HepG2 (cell line): ENCODE results near the gene PSMA7. TPM values are rescaled to one million over a fixed set of nuclear protein-coding genes. Genes with fewer than 3 reads are reported as not detected.
A peak's percentile ranks its signal among the peaks of the same experiment; 100 is the strongest.

ENCODE experiments used
- CTCF ChIP-seq: sonication (generic); formaldehyde crosslinking; IDR thresholded peaks from 2 replicates; pipeline ENCODE4 v1.5.0; 2020; ENCODE audit warnings: mild to moderate bottlenecking, missing genetic modification reagents, moderate library complexity
- DNMT3B ChIP-seq: conservative IDR thresholded peaks from 2 replicates; pipeline ENCODE4 v1.6.1; 2016; ENCODE audit warnings: missing biosample characterization, control low read depth
- GTF2F1 ChIP-seq: fragments of 150-350 bp; IDR thresholded peaks from 2 replicates; pipeline ENCODE4 v1.6.1; 2014; ENCODE audit warnings: low read length
- MXI1 ChIP-seq: IDR thresholded peaks from 3 replicates; pipeline ENCODE4 v1.6.1; 2012; ENCODE audit warnings: low read depth, low read length, inconsistent platforms, borderline replicate concordance
- PHB2 ChIP-seq: fragments of 450-650 bp; IDR thresholded peaks from 2 replicates; pipeline ENCODE4 v1.6.1; 2018; ENCODE audit not compliant: partially characterized antibody
- PTBP1 ChIP-seq: fragments of 200-400 bp; formaldehyde crosslinking; IDR thresholded peaks from 2 replicates; pipeline ENCODE4 v1.6.1; 2018; ENCODE audit warnings: low read length, low read depth; ENCODE audit not compliant: poor library complexity, severe bottlenecking
- TEAD2 ChIP-seq: sonication (generic); formaldehyde crosslinking; IDR thresholded peaks from 2 replicates; pipeline ENCODE4 v1.9.0; 2021; ENCODE audit warnings: missing genetic modification reagents
- TGIF2 ChIP-seq: IDR thresholded peaks from 2 replicates; pipeline ENCODE4 v1.6.1; 2016; ENCODE audit warnings: control low read depth, missing compliant biosample characterization
- ZMYM3 ChIP-seq: sonication (generic); formaldehyde crosslinking; IDR thresholded peaks from 2 replicates; pipeline ENCODE4 v1.5.1; 2020; ENCODE audit warnings: mild to moderate bottlenecking, missing genetic modification reagents
- ZNF616 ChIP-seq: sonication (generic); formaldehyde crosslinking; IDR thresholded peaks from 2 replicates; pipeline ENCODE4 v1.5.0; 2020; ENCODE audit warnings: low read depth, mild to moderate bottlenecking, missing genetic modification reagents
- ZNF639 ChIP-seq: conservative IDR thresholded peaks from 2 replicates; pipeline ENCODE4 v1.6.1; 2018; ENCODE audit warnings: missing genetic modification reagents
- ZNF652 ChIP-seq: IDR thresholded peaks from 2 replicates; pipeline ENCODE4 v1.6.1; 2016; ENCODE audit warnings: low read depth, borderline replicate concordance
- polyA plus RNA-seq, 8 experiments: library from polyadenylated mRNA; depleted of rRNA in 3 of 8; stranded (reverse) in 7 of 8; unstranded in 1 of 8; fragments of >200 nt; fragmentation: Illumina TruSeq in 4 of 8; extraction: Trizol in 4 of 8; gene quantifications; 2 replicates each; pipeline versions ENCODE4 v1.2.1 to v1.2.3, GENCODE V29; 2011 to 2016; ENCODE audit warnings: low read depth in 4 of 8, missing spikeins in 1 of 8, mixed read lengths in 1 of 8; ENCODE audit not compliant: insufficient read depth in 1 of 8
- total RNA-seq, 5 experiments: library from RNA; depleted of rRNA; stranded (reverse); fragments of >200 nt; fragmentation: Illumina TruSeq; extraction: Trizol; gene quantifications; 2 replicates each; pipeline ENCODE4 v1.2.3, GENCODE V29; 2016; ENCODE audit warnings: low read depth in 1 of 5
- TF ChIP-seq, protein P1 (sequence below): sonication (generic); formaldehyde crosslinking; IDR thresholded peaks from 2 replicates; pipeline ENCODE4 v1.4.0; 2020; ENCODE audit warnings: mild to moderate bottlenecking, missing genetic modification reagents
- TF ChIP-seq, protein P2 (sequence below): sonication (generic); formaldehyde crosslinking; IDR thresholded peaks from 2 replicates; pipeline ENCODE4 v1.9.0; 2022; ENCODE audit warnings: missing genetic modification reagents, mild to moderate bottlenecking, borderline replicate concordance
- TF ChIP-seq, protein P3 (sequence below): sonication (generic); formaldehyde crosslinking; conservative IDR thresholded peaks from 2 replicates; pipeline ENCODE4 v1.8.1; 2023; ENCODE audit warnings: missing genetic modification reagents
- TF ChIP-seq, protein P4 (sequence below): IDR thresholded peaks from 2 replicates; pipeline ENCODE4 v1.4.0; 2020; ENCODE audit warnings: mild to moderate bottlenecking, missing genetic modification reagents

PSMA7 gene
- total and polyA plus RNA-seq, 2 of the 13 experiments (the other 11 are each of a cell fraction or from before 2014, with no cell fraction given): 531 to 631 TPM

DNA sequence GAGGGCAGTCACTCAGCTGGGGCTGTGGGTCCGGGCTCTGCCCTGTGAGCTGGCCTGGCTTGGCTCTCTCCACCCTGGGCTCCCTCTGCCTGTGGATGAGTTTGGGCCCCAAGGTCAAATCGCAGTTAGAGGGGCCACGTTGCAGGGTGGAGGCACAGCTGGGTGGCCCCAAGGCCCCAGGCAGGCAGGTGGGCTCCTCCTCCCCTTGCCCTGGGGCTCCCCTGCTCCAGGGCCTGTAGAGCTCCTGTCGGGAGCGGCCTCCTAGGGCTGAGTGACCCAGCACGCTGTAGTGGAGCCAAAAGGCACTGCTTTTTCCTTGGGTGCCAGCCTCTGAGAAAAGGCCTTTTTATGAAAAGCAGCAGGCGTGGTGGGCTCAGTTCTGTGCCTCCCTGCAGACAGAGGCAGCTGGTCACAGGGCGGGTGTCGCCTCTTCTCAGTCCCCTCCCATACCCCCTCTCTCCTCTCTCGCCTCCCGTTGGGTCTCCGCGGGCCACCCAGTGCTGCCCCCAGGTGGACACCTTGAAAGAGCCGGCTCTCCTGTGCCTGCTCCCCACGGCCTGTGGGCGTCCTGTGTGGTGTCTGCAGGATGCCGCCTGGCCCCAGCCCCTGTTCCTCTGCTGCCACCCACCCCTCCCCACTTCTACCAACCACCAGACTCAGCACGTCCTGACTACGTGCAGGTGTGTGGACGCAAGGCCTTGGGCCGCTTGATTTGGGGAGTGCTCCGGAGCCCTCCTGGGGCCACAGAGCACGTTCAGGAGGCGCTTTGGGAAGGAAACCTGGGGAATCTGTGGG, 13.6 kb upstream of the PSMA7 start (continued):
- TF ChIP-seq, protein P1, sequence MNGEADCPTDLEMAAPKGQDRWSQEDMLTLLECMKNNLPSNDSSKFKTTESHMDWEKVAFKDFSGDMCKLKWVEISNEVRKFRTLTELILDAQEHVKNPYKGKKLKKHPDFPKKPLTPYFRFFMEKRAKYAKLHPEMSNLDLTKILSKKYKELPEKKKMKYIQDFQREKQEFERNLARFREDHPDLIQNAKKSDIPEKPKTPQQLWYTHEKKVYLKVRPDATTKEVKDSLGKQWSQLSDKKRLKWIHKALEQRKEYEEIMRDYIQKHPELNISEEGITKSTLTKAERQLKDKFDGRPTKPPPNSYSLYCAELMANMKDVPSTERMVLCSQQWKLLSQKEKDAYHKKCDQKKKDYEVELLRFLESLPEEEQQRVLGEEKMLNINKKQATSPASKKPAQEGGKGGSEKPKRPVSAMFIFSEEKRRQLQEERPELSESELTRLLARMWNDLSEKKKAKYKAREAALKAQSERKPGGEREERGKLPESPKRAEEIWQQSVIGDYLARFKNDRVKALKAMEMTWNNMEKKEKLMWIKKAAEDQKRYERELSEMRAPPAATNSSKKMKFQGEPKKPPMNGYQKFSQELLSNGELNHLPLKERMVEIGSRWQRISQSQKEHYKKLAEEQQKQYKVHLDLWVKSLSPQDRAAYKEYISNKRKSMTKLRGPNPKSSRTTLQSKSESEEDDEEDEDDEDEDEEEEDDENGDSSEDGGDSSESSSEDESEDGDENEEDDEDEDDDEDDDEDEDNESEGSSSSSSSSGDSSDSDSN (CRISPR knock-in tag): peak; percentile 62
- no peak for TF ChIP-seq TEAD2 (CRISPR knock-in tag)
- TF ChIP-seq ZNF639: 0 out of 2 replicates have a peak, but pooled peaks have one; percentile 22
- no peak for TF ChIP-seq DNMT3B (CRISPR knock-in tag)
- TF ChIP-seq MXI1: peak; percentile 11; the same call in 1 of the 3 replicates
- TF ChIP-seq, protein P2, sequence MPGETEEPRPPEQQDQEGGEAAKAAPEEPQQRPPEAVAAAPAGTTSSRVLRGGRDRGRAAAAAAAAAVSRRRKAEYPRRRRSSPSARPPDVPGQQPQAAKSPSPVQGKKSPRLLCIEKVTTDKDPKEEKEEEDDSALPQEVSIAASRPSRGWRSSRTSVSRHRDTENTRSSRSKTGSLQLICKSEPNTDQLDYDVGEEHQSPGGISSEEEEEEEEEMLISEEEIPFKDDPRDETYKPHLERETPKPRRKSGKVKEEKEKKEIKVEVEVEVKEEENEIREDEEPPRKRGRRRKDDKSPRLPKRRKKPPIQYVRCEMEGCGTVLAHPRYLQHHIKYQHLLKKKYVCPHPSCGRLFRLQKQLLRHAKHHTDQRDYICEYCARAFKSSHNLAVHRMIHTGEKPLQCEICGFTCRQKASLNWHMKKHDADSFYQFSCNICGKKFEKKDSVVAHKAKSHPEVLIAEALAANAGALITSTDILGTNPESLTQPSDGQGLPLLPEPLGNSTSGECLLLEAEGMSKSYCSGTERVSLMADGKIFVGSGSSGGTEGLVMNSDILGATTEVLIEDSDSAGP (CRISPR knock-in tag): peak; percentile 54; the same call in 1 of the 2 replicates
- TF ChIP-seq CTCF: peak; percentile 90
- no peak for TF ChIP-seq ZMYM3
- no peak for TF ChIP-seq TGIF2 (CRISPR knock-in tag)
- TF ChIP-seq, protein P3, sequence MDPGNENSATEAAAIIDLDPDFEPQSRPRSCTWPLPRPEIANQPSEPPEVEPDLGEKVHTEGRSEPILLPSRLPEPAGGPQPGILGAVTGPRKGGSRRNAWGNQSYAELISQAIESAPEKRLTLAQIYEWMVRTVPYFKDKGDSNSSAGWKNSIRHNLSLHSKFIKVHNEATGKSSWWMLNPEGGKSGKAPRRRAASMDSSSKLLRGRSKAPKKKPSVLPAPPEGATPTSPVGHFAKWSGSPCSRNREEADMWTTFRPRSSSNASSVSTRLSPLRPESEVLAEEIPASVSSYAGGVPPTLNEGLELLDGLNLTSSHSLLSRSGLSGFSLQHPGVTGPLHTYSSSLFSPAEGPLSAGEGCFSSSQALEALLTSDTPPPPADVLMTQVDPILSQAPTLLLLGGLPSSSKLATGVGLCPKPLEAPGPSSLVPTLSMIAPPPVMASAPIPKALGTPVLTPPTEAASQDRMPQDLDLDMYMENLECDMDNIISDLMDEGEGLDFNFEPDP (CRISPR knock-in tag): no peak
- TF ChIP-seq ZNF616 (CRISPR knock-in tag): no peak
- TF ChIP-seq PTBP1: no peak
- TF ChIP-seq, protein P4, sequence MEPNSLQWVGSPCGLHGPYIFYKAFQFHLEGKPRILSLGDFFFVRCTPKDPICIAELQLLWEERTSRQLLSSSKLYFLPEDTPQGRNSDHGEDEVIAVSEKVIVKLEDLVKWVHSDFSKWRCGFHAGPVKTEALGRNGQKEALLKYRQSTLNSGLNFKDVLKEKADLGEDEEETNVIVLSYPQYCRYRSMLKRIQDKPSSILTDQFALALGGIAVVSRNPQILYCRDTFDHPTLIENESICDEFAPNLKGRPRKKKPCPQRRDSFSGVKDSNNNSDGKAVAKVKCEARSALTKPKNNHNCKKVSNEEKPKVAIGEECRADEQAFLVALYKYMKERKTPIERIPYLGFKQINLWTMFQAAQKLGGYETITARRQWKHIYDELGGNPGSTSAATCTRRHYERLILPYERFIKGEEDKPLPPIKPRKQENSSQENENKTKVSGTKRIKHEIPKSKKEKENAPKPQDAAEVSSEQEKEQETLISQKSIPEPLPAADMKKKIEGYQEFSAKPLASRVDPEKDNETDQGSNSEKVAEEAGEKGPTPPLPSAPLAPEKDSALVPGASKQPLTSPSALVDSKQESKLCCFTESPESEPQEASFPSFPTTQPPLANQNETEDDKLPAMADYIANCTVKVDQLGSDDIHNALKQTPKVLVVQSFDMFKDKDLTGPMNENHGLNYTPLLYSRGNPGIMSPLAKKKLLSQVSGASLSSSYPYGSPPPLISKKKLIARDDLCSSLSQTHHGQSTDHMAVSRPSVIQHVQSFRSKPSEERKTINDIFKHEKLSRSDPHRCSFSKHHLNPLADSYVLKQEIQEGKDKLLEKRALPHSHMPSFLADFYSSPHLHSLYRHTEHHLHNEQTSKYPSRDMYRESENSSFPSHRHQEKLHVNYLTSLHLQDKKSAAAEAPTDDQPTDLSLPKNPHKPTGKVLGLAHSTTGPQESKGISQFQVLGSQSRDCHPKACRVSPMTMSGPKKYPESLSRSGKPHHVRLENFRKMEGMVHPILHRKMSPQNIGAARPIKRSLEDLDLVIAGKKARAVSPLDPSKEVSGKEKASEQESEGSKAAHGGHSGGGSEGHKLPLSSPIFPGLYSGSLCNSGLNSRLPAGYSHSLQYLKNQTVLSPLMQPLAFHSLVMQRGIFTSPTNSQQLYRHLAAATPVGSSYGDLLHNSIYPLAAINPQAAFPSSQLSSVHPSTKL: peak; percentile 34; the same call in 1 of the 2 replicates
- no peak for TF ChIP-seq PHB2
- TF ChIP-seq GTF2F1: no peak
- no peak for TF ChIP-seq ZNF652
